WTC11 (cell line): ENCODE measurements around the gene BMPR1B. TPM values are rescaled to one million over a fixed set of nuclear protein-coding genes. Genes with fewer than 3 reads are reported as not detected.

ENCODE experiments used
- ATAC-seq: fragments of 200-7000 bp; cut with Tn5 transposase; 2 replicates; pipeline ENCODE4 v1.10.0; 2021; ENCODE audit warnings: mild to moderate bottlenecking, moderate library complexity
- CTCF ChIA-PET: fragments of 300-600 bp; sonication (Branson Sonifier 250); formaldehyde crosslinking; loops from one replicate; lab custom pipeline; 2021; ENCODE audit warnings: antibody characterized with exemption; lab: Charles Lee
- POLR2A ChIA-PET: fragments of 350-600 bp; sonication (Branson Sonifier 250); formaldehyde crosslinking; loops from one replicate; lab custom pipeline; 2021; ENCODE audit warnings: antibody characterized with exemption; lab: Charles Lee
- DNase-seq: peaks from one replicate; pipeline ENCODE4 v3.0.0; 2021; ENCODE audit warnings: low spot score
- H3K27ac Mint-ChIP-seq: 2 replicates; pipeline ENCODE4 v1.8.0; 2021; ENCODE audit warnings: mixed read lengths
- H3K27me3 Mint-ChIP-seq: 2 replicates; pipeline ENCODE4 v1.8.0; 2021; ENCODE audit warnings: low read depth, mild to moderate bottlenecking, moderate library complexity, mixed read lengths
- H3K36me3 Mint-ChIP-seq: 2 replicates; pipeline ENCODE4 v1.8.0; 2021; ENCODE audit warnings: mixed read lengths
- H3K4me1 Mint-ChIP-seq: 2 replicates; pipeline ENCODE4 v1.8.0; 2022; ENCODE audit warnings: mixed read lengths
- H3K4me3 Mint-ChIP-seq: 2 replicates; pipeline ENCODE4 v1.8.0; 2021; ENCODE audit warnings: mild to moderate bottlenecking, moderate library complexity, mixed read lengths
- H3K9me3 Mint-ChIP-seq: 2 replicates; pipeline ENCODE4 v1.8.0; 2021; ENCODE audit warnings: mixed read lengths
- ELF4 ChIP-seq: sonication (generic); formaldehyde crosslinking; IDR thresholded peaks from 2 replicates; pipeline ENCODE4 v1.8.1; 2022; ENCODE audit warnings: low read depth, mild to moderate bottlenecking, moderate library complexity, missing genetic modification reagents
- GRHL2 ChIP-seq: fragments of 250-450 bp; sonication (Bioruptor Pico); IDR thresholded peaks from 2 replicates; pipeline ENCODE4 v1.8.0; 2022; ENCODE audit warnings: mild to moderate bottlenecking, moderate library complexity; ENCODE audit not compliant: insufficient replicate concordance, severe bottlenecking
- HMGA2 ChIP-seq: fragments of 250-450 bp; sonication (Bioruptor Pico); IDR thresholded peaks from 2 replicates; pipeline ENCODE4 v1.4.0; 2021; ENCODE audit warnings: mild to moderate bottlenecking, moderate library complexity
- JAZF1 ChIP-seq: fragments of 250-450 bp; sonication (Bioruptor Pico); IDR thresholded peaks from 2 replicates; pipeline ENCODE4 v1.9.0; 2021; ENCODE audit warnings: moderate library complexity, mild to moderate bottlenecking, inconsistent platforms
- KAT7 ChIP-seq: sonication (generic); formaldehyde crosslinking; IDR thresholded peaks from 2 replicates; pipeline ENCODE4 v1.8.1; 2023; ENCODE audit warnings: missing genetic modification reagents, mild to moderate bottlenecking, borderline replicate concordance
- MYBL2 ChIP-seq: sonication (generic); formaldehyde crosslinking; IDR thresholded peaks from 2 replicates; pipeline ENCODE4 v1.8.1; 2023; ENCODE audit warnings: mild to moderate bottlenecking, moderate library complexity, missing genetic modification reagents
- NFYB ChIP-seq: sonication (generic); formaldehyde crosslinking; conservative IDR thresholded peaks from 2 replicates; pipeline ENCODE4 v1.8.0; 2022; ENCODE audit warnings: low read depth, missing genetic modification reagents
- NR1H2 ChIP-seq: sonication (generic); formaldehyde crosslinking; IDR thresholded peaks from 2 replicates; pipeline ENCODE4 v1.9.0; 2021; ENCODE audit warnings: mild to moderate bottlenecking, moderate library complexity, missing genetic modification reagents
- RELA ChIP-seq: sonication (generic); formaldehyde crosslinking; IDR thresholded peaks from 2 replicates; pipeline ENCODE4 v1.8.1; 2022; ENCODE audit warnings: missing genetic modification reagents, mild to moderate bottlenecking, borderline replicate concordance
- SMAD3 ChIP-seq: sonication (generic); formaldehyde crosslinking; IDR thresholded peaks from 2 replicates; pipeline ENCODE4 v1.8.0; 2022; ENCODE audit warnings: missing genetic modification reagents, mild to moderate bottlenecking, borderline replicate concordance
- ZNF263 ChIP-seq: sonication (generic); formaldehyde crosslinking; IDR thresholded peaks from 2 replicates; pipeline ENCODE4 v1.8.1; 2022; ENCODE audit warnings: low read depth, mild to moderate bottlenecking, moderate library complexity, missing genetic modification reagents
- ZNF423 ChIP-seq: fragments of 250-450 bp; sonication (Bioruptor Pico); IDR thresholded peaks from 2 replicates; pipeline ENCODE4 v2.1.2; 2022; ENCODE audit warnings: mild to moderate bottlenecking, moderate library complexity
- ZNF671 ChIP-seq: fragments of 250-450 bp; sonication (Bioruptor Pico); IDR thresholded peaks from 2 replicates; pipeline ENCODE4 v1.8.0; 2021; ENCODE audit warnings: mild to moderate bottlenecking
- total RNA-seq: library from RNA; stranded (reverse); gene quantifications from 3 replicates; pipeline ENCODE4 v1.2.3, GENCODE V29; 2021
- TF ChIP-seq, protein P1 (sequence below): fragments of 250-450 bp; sonication (Bioruptor Pico); IDR thresholded peaks from 2 replicates; pipeline ENCODE4 v1.9.0; 2021; ENCODE audit warnings: mild to moderate bottlenecking
- TF ChIP-seq, protein P2 (sequence below): fragments of 200-600 bp; IDR thresholded peaks from 2 replicates; pipeline ENCODE4 v1.8.0; 2022; ENCODE audit warnings: antibody characterized with exemption
- TF ChIP-seq, protein P3 (sequence below): fragments of 250-450 bp; sonication (Bioruptor Pico); IDR thresholded peaks from 2 replicates; pipeline ENCODE4 v1.9.0; 2021; ENCODE audit warnings: mild to moderate bottlenecking, borderline replicate concordance
- TF ChIP-seq, protein P4 (sequence below): fragments of 250-450 bp; sonication (Bioruptor Pico); IDR thresholded peaks from 2 replicates; pipeline ENCODE4 v1.9.0; 2021; ENCODE audit warnings: mild to moderate bottlenecking
- TF ChIP-seq, protein P5 (sequence below): sonication (generic); formaldehyde crosslinking; IDR thresholded peaks from 2 replicates; pipeline ENCODE4 v1.8.0; 2022; ENCODE audit warnings: mild to moderate bottlenecking, missing genetic modification reagents
- TF ChIP-seq, protein P6 (sequence below): sonication (generic); formaldehyde crosslinking; IDR thresholded peaks from 2 replicates; pipeline ENCODE4 v1.8.1; 2023; ENCODE audit warnings: mild to moderate bottlenecking, missing genetic modification reagents, borderline replicate concordance
- TF ChIP-seq, protein P7 (sequence below): fragments of 250-450 bp; sonication (Bioruptor Pico); IDR thresholded peaks from 2 replicates; pipeline ENCODE4 v1.9.0; 2021; ENCODE audit warnings: moderate library complexity, mild to moderate bottlenecking, inconsistent platforms, borderline replicate concordance

BMPR1B gene
- total RNA-seq, 1 experiment from 2014 or later = 0.77 TPM

DNA sequence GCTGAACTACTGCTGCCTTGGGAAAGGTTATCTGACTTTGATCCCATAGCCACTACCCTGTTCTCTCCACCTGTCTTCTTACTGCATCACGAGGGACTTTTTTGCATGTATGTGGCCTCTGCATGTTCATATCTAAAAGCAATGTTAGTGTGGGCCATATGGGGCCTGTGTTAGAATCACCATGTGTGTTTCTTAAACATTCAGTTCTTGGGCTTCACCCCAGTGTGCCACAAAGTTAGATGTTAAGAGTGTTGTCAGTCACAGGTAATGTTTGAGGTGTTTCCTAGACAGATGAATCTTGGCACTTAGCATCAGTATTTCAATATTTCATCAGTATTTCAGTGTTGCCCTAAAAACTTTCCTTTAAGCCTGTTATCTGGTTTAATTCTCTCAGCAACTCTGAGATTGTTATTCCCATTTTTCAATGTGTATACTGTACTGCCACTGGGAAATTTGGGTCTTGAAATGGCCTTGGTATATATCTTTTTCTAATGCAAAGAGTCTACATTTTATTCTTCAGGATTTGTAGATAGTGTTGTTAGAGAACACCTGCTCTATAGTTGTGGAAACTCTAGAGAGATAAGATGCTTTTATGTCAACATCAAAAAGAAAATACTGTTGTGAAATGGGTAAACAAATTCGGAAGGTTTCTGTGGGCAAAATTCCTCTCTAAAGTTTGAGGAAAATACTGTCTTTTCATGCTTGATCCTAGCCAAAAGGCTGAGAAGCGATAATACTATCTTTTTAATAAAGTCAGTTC lies 259.7 kb downstream of the BMPR1B start:
- ATAC-seq = no peak
- no peak for TF ChIP-seq MYBL2
- TF ChIP-seq GRHL2 (CRISPR knock-in tag) = no peak
- no peak for TF ChIP-seq ZNF263 (CRISPR knock-in tag)
- no peak for TF ChIP-seq HMGA2 (CRISPR knock-in tag)
- TF ChIP-seq, protein P1, sequence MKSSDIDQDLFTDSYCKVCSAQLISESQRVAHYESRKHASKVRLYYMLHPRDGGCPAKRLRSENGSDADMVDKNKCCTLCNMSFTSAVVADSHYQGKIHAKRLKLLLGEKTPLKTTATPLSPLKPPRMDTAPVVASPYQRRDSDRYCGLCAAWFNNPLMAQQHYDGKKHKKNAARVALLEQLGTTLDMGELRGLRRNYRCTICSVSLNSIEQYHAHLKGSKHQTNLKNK (CRISPR knock-in tag) = no peak
- TF ChIP-seq ZNF423 (CRISPR knock-in tag) = no peak
- TF ChIP-seq, protein P2, sequence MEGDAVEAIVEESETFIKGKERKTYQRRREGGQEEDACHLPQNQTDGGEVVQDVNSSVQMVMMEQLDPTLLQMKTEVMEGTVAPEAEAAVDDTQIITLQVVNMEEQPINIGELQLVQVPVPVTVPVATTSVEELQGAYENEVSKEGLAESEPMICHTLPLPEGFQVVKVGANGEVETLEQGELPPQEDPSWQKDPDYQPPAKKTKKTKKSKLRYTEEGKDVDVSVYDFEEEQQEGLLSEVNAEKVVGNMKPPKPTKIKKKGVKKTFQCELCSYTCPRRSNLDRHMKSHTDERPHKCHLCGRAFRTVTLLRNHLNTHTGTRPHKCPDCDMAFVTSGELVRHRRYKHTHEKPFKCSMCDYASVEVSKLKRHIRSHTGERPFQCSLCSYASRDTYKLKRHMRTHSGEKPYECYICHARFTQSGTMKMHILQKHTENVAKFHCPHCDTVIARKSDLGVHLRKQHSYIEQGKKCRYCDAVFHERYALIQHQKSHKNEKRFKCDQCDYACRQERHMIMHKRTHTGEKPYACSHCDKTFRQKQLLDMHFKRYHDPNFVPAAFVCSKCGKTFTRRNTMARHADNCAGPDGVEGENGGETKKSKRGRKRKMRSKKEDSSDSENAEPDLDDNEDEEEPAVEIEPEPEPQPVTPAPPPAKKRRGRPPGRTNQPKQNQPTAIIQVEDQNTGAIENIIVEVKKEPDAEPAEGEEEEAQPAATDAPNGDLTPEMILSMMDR = no peak
- TF ChIP-seq, protein P3, sequence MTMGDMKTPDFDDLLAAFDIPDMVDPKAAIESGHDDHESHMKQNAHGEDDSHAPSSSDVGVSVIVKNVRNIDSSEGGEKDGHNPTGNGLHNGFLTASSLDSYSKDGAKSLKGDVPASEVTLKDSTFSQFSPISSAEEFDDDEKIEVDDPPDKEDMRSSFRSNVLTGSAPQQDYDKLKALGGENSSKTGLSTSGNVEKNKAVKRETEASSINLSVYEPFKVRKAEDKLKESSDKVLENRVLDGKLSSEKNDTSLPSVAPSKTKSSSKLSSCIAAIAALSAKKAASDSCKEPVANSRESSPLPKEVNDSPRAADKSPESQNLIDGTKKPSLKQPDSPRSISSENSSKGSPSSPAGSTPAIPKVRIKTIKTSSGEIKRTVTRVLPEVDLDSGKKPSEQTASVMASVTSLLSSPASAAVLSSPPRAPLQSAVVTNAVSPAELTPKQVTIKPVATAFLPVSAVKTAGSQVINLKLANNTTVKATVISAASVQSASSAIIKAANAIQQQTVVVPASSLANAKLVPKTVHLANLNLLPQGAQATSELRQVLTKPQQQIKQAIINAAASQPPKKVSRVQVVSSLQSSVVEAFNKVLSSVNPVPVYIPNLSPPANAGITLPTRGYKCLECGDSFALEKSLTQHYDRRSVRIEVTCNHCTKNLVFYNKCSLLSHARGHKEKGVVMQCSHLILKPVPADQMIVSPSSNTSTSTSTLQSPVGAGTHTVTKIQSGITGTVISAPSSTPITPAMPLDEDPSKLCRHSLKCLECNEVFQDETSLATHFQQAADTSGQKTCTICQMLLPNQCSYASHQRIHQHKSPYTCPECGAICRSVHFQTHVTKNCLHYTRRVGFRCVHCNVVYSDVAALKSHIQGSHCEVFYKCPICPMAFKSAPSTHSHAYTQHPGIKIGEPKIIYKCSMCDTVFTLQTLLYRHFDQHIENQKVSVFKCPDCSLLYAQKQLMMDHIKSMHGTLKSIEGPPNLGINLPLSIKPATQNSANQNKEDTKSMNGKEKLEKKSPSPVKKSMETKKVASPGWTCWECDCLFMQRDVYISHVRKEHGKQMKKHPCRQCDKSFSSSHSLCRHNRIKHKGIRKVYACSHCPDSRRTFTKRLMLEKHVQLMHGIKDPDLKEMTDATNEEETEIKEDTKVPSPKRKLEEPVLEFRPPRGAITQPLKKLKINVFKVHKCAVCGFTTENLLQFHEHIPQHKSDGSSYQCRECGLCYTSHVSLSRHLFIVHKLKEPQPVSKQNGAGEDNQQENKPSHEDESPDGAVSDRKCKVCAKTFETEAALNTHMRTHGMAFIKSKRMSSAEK (CRISPR knock-in tag) = no peak
- TF ChIP-seq ELF4 (CRISPR knock-in tag) = no peak
- TF ChIP-seq, protein P4, sequence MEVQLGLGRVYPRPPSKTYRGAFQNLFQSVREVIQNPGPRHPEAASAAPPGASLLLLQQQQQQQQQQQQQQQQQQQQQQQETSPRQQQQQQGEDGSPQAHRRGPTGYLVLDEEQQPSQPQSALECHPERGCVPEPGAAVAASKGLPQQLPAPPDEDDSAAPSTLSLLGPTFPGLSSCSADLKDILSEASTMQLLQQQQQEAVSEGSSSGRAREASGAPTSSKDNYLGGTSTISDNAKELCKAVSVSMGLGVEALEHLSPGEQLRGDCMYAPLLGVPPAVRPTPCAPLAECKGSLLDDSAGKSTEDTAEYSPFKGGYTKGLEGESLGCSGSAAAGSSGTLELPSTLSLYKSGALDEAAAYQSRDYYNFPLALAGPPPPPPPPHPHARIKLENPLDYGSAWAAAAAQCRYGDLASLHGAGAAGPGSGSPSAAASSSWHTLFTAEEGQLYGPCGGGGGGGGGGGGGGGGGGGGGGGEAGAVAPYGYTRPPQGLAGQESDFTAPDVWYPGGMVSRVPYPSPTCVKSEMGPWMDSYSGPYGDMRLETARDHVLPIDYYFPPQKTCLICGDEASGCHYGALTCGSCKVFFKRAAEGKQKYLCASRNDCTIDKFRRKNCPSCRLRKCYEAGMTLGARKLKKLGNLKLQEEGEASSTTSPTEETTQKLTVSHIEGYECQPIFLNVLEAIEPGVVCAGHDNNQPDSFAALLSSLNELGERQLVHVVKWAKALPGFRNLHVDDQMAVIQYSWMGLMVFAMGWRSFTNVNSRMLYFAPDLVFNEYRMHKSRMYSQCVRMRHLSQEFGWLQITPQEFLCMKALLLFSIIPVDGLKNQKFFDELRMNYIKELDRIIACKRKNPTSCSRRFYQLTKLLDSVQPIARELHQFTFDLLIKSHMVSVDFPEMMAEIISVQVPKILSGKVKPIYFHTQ = no peak
- TF ChIP-seq NR1H2 (CRISPR knock-in tag) = no peak
- no peak for TF ChIP-seq KAT7 (CRISPR knock-in tag)
- no peak for TF ChIP-seq ZNF671 (CRISPR knock-in tag)
- Mint-ChIP-seq H3K36me3 (no peaks in the 10 kb centered on the region), H3K4me3 (no peak overlapping the region), H3K27ac (no peak overlapping the region), H3K27me3 (no peaks in the 10 kb centered on the region), H3K9me3 (no peaks in the 10 kb centered on the region), H3K4me1 (peaks cover 2% of the 10 kb centered on the region; the same call in 1 of the 2 replicates)
- ChIA-PET POLR2A (no interaction called here), CTCF (no interaction called here)
- no peak for DNase-seq

DNA sequence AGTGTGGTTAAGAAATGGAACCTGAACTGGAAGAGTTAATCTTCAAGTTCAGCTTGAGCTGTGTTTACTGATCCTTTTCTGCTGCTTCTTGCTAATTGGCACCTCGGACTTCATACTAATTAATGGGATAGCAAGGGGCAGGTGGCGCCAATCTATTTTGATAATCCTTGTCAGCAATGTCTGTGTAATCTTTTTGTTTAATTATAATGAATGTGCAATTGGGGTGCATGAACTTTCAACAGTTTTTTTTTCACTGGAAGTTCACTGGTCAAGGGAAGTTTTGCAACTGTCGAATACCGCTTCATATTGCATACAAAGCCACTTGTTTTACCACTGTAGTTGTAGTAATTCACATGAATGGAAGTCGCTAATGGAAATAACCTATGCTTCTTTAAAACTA lies 261.0 kb downstream of the BMPR1B start:
- no peak for ATAC-seq
- TF ChIP-seq HMGA2 (CRISPR knock-in tag) (no peak), RELA (CRISPR knock-in tag) (no peak), NFYB (CRISPR knock-in tag) (no peak), NR1H2 (CRISPR knock-in tag) (no peak), SMAD3 (no peak), JAZF1 (CRISPR knock-in tag) (no peak), GRHL2 (CRISPR knock-in tag) (no peak), ZNF423 (CRISPR knock-in tag) (no peak)
- TF ChIP-seq, protein P5, sequence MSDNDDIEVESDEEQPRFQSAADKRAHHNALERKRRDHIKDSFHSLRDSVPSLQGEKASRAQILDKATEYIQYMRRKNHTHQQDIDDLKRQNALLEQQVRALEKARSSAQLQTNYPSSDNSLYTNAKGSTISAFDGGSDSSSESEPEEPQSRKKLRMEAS (CRISPR knock-in tag) = no peak
- TF ChIP-seq, protein P6, sequence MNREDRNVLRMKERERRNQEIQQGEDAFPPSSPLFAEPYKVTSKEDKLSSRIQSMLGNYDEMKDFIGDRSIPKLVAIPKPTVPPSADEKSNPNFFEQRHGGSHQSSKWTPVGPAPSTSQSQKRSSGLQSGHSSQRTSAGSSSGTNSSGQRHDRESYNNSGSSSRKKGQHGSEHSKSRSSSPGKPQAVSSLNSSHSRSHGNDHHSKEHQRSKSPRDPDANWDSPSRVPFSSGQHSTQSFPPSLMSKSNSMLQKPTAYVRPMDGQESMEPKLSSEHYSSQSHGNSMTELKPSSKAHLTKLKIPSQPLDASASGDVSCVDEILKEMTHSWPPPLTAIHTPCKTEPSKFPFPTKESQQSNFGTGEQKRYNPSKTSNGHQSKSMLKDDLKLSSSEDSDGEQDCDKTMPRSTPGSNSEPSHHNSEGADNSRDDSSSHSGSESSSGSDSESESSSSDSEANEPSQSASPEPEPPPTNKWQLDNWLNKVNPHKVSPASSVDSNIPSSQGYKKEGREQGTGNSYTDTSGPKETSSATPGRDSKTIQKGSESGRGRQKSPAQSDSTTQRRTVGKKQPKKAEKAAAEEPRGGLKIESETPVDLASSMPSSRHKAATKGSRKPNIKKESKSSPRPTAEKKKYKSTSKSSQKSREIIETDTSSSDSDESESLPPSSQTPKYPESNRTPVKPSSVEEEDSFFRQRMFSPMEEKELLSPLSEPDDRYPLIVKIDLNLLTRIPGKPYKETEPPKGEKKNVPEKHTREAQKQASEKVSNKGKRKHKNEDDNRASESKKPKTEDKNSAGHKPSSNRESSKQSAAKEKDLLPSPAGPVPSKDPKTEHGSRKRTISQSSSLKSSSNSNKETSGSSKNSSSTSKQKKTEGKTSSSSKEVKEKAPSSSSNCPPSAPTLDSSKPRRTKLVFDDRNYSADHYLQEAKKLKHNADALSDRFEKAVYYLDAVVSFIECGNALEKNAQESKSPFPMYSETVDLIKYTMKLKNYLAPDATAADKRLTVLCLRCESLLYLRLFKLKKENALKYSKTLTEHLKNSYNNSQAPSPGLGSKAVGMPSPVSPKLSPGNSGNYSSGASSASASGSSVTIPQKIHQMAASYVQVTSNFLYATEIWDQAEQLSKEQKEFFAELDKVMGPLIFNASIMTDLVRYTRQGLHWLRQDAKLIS (CRISPR knock-in tag) = no peak
- TF ChIP-seq, protein P7, sequence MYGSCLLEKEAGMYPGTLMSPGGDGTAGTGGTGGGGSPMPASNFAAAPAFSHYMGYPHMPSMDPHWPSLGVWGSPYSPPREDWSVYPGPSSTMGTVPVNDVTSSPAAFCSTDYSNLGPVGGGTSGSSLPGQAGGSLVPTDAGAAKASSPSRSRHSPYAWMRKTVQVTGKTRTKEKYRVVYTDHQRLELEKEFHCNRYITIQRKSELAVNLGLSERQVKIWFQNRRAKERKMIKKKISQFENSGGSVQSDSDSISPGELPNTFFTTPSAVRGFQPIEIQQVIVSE (CRISPR knock-in tag) = no peak

More for the DNA sequence above, 261.0 kb downstream of the BMPR1B start:
- Mint-ChIP-seq H3K9me3 (no peaks in the 10 kb centered on the region), H3K4me3 (no peak overlapping the region), H3K27me3 (no peaks in the 10 kb centered on the region), H3K27ac (no peak overlapping the region), H3K4me1 (no peaks in the 10 kb centered on the region), H3K36me3 (no peaks in the 10 kb centered on the region)
- POLR2A ChIA-PET = no interaction called here
- CTCF ChIA-PET = no interaction called here
- DNase-seq = no peak
